ENCODE data around the gene MDP1.

The MDP1 gene

DNA sequence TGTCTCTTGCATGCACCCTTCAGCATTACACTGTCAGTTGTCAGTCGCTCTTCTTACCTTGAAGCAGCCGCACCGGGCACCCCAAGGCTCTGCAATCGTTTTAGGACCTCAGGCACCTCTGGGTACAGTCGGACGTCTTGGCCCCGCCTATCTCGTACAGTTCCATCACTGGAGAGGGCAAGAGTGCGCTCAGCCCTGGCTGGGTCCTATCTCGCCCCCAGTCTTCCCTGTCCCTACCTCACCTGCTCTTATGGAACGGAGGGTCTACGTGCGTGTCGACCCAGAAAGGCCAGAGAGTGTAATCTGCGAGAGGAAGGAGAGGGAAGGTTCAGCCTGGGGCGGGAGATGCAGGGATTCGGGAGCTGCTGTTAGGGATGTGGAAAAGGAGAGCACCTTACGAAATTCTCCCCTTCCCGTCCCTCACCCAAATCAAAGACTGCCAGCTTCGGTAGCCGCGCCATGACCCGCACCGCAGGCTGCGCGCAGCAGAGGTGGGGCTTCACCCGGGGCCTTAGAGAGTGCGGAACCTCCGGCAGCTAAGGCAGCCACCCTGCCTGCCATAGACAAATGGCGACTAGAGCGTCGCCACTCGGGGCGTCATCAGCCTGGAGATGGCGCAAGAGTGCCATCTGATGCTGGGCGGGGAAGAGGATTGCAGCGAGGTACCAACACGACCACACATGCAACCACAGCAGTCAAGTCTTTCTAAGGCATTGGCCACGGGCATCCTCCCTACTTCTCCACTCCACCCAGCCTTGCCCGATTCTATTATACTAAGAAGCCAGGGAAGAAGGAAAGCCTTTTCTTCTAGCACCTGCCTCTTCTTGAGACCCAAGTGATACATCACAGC is at the start of gene MDP1:
MDP1 (minus strand) TSS at position 572 of the 850 bp plus-strand sequence; CDS start at position 461, 111 bp downstream.
- DNase-seq, result peak; percentile 39

DNA sequence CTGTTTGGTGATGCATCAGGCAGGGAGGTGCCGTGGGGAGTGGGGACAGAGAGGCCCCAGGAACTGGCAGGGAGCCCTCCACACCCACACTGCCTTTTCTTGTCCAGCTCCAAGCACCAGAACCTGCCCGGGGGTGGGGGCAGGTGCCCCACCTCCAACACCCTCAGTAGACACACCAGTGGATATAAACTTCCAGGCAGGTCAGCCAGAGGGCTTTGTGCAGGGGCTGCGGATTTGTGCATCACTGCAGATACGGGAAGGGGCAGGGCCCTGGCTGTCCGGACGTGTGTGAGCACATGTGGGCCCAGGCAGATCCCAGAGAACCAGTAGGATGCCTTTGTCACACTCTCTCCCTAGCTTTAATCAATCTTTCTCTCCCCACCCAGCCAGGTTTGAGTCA is 48.4 kb upstream of the MDP1 start:
- DNase-seq, result no peak

- DNase-seq, result no peak
Measured at GRCh38 chr14:24263848-24264247, 48.0 kb upstream of the MDP1 start.

GRCh38 chr14:24262821-24263733 is 47.2 kb upstream of the MDP1 start, which contains the start of gene TGM1:
TSS of gene TGM1 (minus strand) at chr14:24263177. CDS start at chr14:24262352, 825 bp downstream.
- DNase-seq, result no peak

- DNase-seq, result no peak
Measured at GRCh38 chr14:24261969-24262327, 46.1 kb upstream of the MDP1 start.

- DNase-seq, result no peak
Measured at GRCh38 chr14:24261256-24261968, 45.5 kb upstream of the MDP1 start.

GRCh38 chr14:24260780-24261157 is 44.9 kb upstream of the MDP1 start:
- no peak for DNase-seq

DNA sequence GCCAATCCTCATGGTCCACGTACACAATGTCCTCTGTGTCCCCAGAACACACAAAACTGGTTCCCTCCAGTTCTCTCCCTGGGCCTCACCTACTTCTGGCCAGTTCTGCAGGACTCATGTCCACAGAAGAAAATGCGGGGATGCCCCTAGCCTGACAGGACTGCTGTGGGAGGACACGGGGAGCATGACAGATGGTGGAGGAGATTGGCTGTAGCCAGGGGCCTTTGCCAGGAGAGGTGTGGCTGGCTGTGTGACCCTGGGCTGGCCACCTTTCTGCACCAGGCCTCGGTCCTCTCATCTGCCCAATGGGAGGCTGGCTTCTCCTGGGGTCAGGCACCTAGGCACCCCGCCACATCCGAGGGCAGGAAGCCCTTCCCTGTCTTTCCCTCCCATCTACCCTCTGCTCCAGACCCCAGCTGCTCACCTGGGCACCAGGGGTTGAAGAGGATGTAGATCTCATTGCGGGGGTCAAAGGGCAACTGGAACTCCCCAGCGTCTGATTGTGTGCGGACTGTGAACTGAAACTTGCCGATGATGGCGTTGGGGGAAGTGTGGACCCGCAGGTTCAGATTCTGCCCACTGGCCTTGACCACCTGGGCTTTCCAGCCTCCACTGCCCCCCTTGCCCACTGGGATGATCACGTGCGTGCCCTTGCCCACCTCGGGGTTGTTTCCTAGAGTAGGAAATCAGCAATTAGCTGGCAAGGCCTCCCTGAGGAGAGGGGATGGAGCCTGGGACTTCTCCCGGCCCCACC is 44.3 kb upstream of the MDP1 start:
- DNase-seq, result no peak

DNA sequence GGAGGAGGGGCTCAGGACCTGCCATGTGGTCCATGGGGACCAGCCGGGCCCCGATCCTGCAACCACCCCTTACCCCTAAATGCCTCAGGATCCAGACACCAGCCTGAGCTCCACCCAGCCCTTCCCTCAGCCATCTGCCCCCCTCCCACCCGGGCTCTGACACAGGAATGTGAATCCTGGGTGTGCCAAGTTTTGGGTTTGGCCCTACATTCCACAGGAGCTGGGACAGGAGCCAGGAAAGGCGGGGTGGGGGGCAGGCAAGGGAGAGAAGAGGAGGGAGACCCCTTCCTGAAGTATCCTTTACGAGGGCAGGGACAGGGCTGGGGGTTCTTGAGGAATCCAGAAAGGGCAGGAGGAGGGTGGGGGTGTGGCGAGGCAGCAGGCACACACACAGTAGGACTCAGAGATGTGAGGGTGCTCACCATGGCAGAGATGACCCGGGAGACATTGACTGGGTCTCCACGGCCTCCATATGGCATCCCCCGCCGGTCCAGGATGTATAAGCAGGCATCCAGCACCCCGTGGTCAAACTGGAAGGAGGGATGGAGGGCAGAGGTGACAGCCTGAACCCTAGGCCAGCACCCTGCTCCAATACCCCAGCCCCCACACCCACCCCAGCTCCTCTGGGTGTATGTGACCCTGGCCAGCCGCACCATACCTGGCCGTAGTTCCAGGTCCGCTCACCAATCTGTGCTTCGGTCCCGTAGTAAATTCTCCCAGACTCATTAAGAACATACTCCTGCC is 43.6 kb upstream of the MDP1 start:
- no peak for DNase-seq

- DNase-seq, result no peak
Measured at GRCh38 chr14:24258548-24259265, 42.8 kb upstream of the MDP1 start.

DNA sequence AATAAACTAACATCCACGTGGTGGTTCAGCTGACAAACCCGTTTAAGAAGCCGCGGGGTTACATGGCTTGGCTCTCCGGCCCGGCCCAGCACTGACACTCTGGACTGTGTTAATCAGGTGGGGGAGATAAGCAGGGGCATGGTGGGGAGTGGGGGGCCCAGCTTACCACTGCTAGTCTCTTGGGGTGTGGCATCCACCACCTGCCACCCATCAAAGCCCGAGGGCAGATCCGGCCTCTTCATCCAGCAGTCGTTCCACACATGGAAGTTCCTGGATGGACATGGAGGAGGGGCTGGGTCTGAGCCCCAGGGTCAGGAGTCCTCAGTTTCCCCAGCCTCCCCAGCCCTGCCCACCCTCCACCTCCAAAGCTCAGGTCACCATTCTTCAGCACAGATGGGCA is 42.3 kb upstream of the MDP1 start:
- no peak for DNase-seq

- DNase-seq, result no peak
Measured at GRCh38 chr14:24256960-24257359, 41.1 kb upstream of the MDP1 start.

GRCh38 chr14:24255931-24256711 is 40.3 kb upstream of the MDP1 start:
- DNase-seq, result no peak

DNA sequence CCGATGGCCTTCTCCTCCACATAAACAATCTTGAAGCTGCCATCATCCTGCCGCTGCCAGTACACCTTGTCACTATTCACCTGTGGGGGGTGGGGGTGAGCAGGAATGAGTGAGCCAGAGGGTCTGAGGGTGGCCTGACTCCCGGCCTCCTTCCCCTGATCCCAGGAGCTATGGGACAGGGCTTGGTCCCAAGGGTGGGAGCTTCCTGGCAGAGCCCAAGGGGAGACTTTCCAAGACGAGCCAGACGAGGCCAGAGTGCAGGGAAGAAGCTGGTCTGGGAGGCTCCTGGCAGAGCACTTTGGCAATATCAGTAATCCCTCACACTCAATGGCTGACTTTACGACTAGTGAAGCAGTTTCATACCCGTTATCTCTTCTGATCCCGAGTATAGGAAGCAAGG is 39.6 kb upstream of the MDP1 start:
- DNase-seq, result no peak

GRCh38 chr14:24254630-24255392 is 38.9 kb upstream of the MDP1 start:
- DNase-seq, result no peak

- no peak for DNase-seq
Measured at GRCh38 chr14:24253936-24254335, 38.1 kb upstream of the MDP1 start.

DNA sequence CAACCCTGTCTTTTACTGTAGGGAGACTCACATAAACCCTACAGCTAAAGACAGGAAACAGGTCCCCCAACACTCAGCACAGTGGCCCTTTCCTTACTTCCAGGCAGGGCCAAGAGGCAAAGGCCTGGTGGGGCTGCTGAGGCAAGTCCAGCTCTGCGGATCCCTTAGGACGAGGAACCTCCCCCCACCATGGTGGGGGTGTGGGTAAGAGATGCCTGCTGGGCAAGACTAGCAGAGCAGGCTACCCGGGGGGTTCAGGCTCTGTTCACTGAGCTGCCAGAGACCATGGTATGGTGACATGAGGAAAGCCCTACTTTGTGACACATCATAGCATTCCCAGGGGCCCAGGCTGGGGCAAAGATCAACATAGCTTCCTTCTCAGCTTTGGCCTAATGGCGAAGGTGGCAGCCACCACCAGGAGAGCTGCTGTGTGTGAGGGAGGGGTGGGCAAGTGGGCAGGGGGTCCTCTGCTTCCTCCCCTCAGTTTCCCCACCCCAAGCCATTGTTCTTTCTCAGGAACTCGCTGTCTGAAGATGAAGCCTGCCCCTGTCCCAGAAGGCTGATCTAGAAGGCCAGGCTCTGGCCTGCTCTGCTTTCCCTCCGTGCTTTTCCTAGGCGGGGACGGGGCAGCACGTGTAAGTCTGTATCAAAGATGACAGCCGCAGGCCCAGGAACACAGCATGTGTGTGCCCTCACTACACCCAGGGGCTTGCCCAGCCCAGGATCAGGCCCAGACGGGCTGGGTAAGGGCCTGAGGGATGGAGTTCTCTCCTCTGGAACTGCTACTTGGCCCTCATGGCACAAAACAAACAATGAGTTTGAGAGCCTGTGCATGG is 36.6 kb upstream of the MDP1 start:
- no peak for DNase-seq

DNA sequence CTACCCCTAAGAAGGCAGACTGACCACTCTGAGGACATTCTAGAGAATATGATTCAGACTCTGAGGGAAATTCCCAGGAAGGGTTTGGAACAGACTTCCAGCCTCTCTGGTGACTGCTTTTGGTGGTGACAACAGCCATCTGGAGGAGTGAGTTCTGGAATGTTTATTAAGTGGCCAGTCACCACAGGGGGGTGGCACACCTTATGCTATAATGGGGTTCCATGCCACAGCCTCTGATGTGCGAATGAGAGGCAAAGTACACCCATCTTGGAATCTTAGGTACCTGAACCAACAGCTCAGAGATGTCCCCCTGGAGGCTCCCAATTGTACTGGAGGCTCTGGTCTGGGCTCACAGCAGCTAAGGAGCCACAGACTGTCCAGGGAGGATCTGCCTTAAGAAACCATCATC is 36.0 kb upstream of the MDP1 start:
- no peak for DNase-seq
